WTC11 (cell line): Measurements from ENCODE around the gene NFS1. TPM values are rescaled to one million over a fixed set of nuclear protein-coding genes. Genes with fewer than 3 reads are reported as not detected.

Source experiments
- ATAC-seq: fragments of 200-7000 bp; cut with Tn5 transposase; 2 replicates; pipeline ENCODE4 v1.10.0; 2021; ENCODE audit warnings: mild to moderate bottlenecking, moderate library complexity
- CTCF ChIA-PET: fragments of 300-600 bp; sonication (Branson Sonifier 250); formaldehyde crosslinking; loops from one replicate; lab custom pipeline; 2021; ENCODE audit warnings: antibody characterized with exemption; lab: Charles Lee
- POLR2A ChIA-PET: fragments of 350-600 bp; sonication (Branson Sonifier 250); formaldehyde crosslinking; loops from one replicate; lab custom pipeline; 2021; ENCODE audit warnings: antibody characterized with exemption; lab: Charles Lee
- DNase-seq: peaks from one replicate; pipeline ENCODE4 v3.0.0; 2021; ENCODE audit warnings: low spot score
- H3K27ac Mint-ChIP-seq: 2 replicates; pipeline ENCODE4 v1.8.0; 2021; ENCODE audit warnings: mixed read lengths
- H3K27me3 Mint-ChIP-seq: 2 replicates; pipeline ENCODE4 v1.8.0; 2021; ENCODE audit warnings: low read depth, mild to moderate bottlenecking, moderate library complexity, mixed read lengths
- H3K36me3 Mint-ChIP-seq: 2 replicates; pipeline ENCODE4 v1.8.0; 2021; ENCODE audit warnings: mixed read lengths
- H3K4me1 Mint-ChIP-seq: 2 replicates; pipeline ENCODE4 v1.8.0; 2022; ENCODE audit warnings: mixed read lengths
- H3K4me3 Mint-ChIP-seq: 2 replicates; pipeline ENCODE4 v1.8.0; 2021; ENCODE audit warnings: mild to moderate bottlenecking, moderate library complexity, mixed read lengths
- H3K9me3 Mint-ChIP-seq: 2 replicates; pipeline ENCODE4 v1.8.0; 2021; ENCODE audit warnings: mixed read lengths
- AR ChIP-seq: fragments of 250-450 bp; sonication (Bioruptor Pico); IDR thresholded peaks from 2 replicates; pipeline ENCODE4 v1.9.0; 2021; ENCODE audit warnings: mild to moderate bottlenecking
- ATF1 ChIP-seq: sonication (generic); formaldehyde crosslinking; IDR thresholded peaks from 2 replicates; pipeline ENCODE4 v1.8.1; 2023; ENCODE audit warnings: mild to moderate bottlenecking, moderate library complexity, missing genetic modification reagents
- ATF3 ChIP-seq: sonication (generic); formaldehyde crosslinking; conservative IDR thresholded peaks from 2 replicates; pipeline ENCODE4 v1.8.1; 2022; ENCODE audit warnings: mild to moderate bottlenecking, missing genetic modification reagents
- ELF4 ChIP-seq: sonication (generic); formaldehyde crosslinking; IDR thresholded peaks from 2 replicates; pipeline ENCODE4 v1.8.1; 2022; ENCODE audit warnings: low read depth, mild to moderate bottlenecking, moderate library complexity, missing genetic modification reagents
- ERG ChIP-seq: fragments of 250-450 bp; sonication (Bioruptor Pico); IDR thresholded peaks from 2 replicates; pipeline ENCODE4 v1.8.0; 2021; ENCODE audit warnings: mild to moderate bottlenecking
- FOXJ3 ChIP-seq: sonication (generic); formaldehyde crosslinking; IDR thresholded peaks from 2 replicates; pipeline ENCODE4 v1.9.0; 2021; ENCODE audit warnings: missing genetic modification reagents, mild to moderate bottlenecking, borderline replicate concordance
- FOXP4 ChIP-seq: sonication (generic); formaldehyde crosslinking; IDR thresholded peaks from 2 replicates; pipeline ENCODE4 v1.8.0; 2022; ENCODE audit warnings: mild to moderate bottlenecking, missing genetic modification reagents
- HMGA2 ChIP-seq: fragments of 250-450 bp; sonication (Bioruptor Pico); IDR thresholded peaks from 2 replicates; pipeline ENCODE4 v1.4.0; 2021; ENCODE audit warnings: mild to moderate bottlenecking, moderate library complexity
- IRF1 ChIP-seq: sonication (generic); formaldehyde crosslinking; IDR thresholded peaks from 2 replicates; pipeline ENCODE4 v1.8.0; 2023; ENCODE audit warnings: missing genetic modification reagents
- NFATC4 ChIP-seq: fragments of 250-450 bp; sonication (Bioruptor Pico); IDR thresholded peaks from 2 replicates; pipeline ENCODE4 v1.9.0; 2021; ENCODE audit warnings: mild to moderate bottlenecking
- NFYB ChIP-seq: sonication (generic); formaldehyde crosslinking; conservative IDR thresholded peaks from 2 replicates; pipeline ENCODE4 v1.8.0; 2022; ENCODE audit warnings: low read depth, missing genetic modification reagents
- NR1H2 ChIP-seq: sonication (generic); formaldehyde crosslinking; IDR thresholded peaks from 2 replicates; pipeline ENCODE4 v1.9.0; 2021; ENCODE audit warnings: mild to moderate bottlenecking, moderate library complexity, missing genetic modification reagents
- PRDM15 ChIP-seq: sonication (generic); formaldehyde crosslinking; IDR thresholded peaks from 2 replicates; pipeline ENCODE4 v1.8.0; 2022; ENCODE audit warnings: missing genetic modification reagents
- RORB ChIP-seq: fragments of 250-450 bp; sonication (Bioruptor Pico); IDR thresholded peaks from 2 replicates; pipeline ENCODE4 v1.9.0; 2021; ENCODE audit warnings: mild to moderate bottlenecking
- SOX15 ChIP-seq: fragments of 250-450 bp; sonication (Bioruptor Pico); IDR thresholded peaks from 2 replicates; pipeline ENCODE4 v1.9.0; 2021; ENCODE audit warnings: mild to moderate bottlenecking
- ZNF281 ChIP-seq: sonication (generic); formaldehyde crosslinking; IDR thresholded peaks from 2 replicates; pipeline ENCODE4 v1.8.0; 2023; ENCODE audit warnings: mild to moderate bottlenecking, missing genetic modification reagents
- ZNF396 ChIP-seq: fragments of 250-450 bp; sonication (Bioruptor Pico); IDR thresholded peaks from 2 replicates; pipeline ENCODE4 v1.8.0; 2021; ENCODE audit warnings: mild to moderate bottlenecking, moderate library complexity, borderline replicate concordance
- ZNF425 ChIP-seq: fragments of 250-450 bp; sonication (Bioruptor Pico); conservative IDR thresholded peaks from 2 replicates; pipeline ENCODE4 v1.9.0; 2021; ENCODE audit warnings: mild to moderate bottlenecking
- ZNF671 ChIP-seq: fragments of 250-450 bp; sonication (Bioruptor Pico); IDR thresholded peaks from 2 replicates; pipeline ENCODE4 v1.8.0; 2021; ENCODE audit warnings: mild to moderate bottlenecking
- total RNA-seq: library from RNA; stranded (reverse); gene quantifications from 3 replicates; pipeline ENCODE4 v1.2.3, GENCODE V29; 2021

Gene NFS1
- total RNA-seq, 1 experiment from 2014 or later, result 36.1 TPM

GRCh38 chr20:35648836-35649235 is 50.3 kb downstream of the NFS1 start (continued):
- TF ChIP-seq ZNF281, result no peak
- TF ChIP-seq ZNF396 (CRISPR knock-in tag), result no peak
- TF ChIP-seq IRF1, result no peak
- no peak for TF ChIP-seq RORB (CRISPR knock-in tag)
- TF ChIP-seq ERG (CRISPR knock-in tag), result no peak
- no peak for TF ChIP-seq NR1H2
- TF ChIP-seq NFATC4 (CRISPR knock-in tag), result no peak
- TF ChIP-seq FOXP4, result no peak
- no peak for TF ChIP-seq ATF3
- TF ChIP-seq, all 79 proteins: peak for 0

GRCh38 chr20:35644806-35645205 is 54.3 kb downstream of the NFS1 start:
- peak overlapping the region; percentile 29; the same call in 1 of the 2 replicates for H3K27ac Mint-ChIP-seq
- peaks cover 33% of the 10 kb centered on the region for H3K4me1 Mint-ChIP-seq
- H3K9me3 Mint-ChIP-seq, result no peaks in the 10 kb centered on the region
- ATAC-seq, result no peak
- peaks cover 16% of the 10 kb centered on the region; the same call in 1 of the 2 replicates for H3K36me3 Mint-ChIP-seq
- ChIA-PET POLR2A (no interaction called here), CTCF (interaction anchor here (1.1 kb wide), 1 partner anchor 25 kb away, joined by 4 read pairs; no protein-coding TSS in a partner anchor)
- DNase-seq, result no peak
- no peaks in the 10 kb centered on the region for H3K27me3 Mint-ChIP-seq
- TF ChIP-seq PRDM15 (CRISPR knock-in tag) (no peak), NFYB (CRISPR knock-in tag) (no peak), ATF1 (CRISPR knock-in tag) (no peak), FOXJ3 (CRISPR knock-in tag) (no peak), ZNF425 (CRISPR knock-in tag) (no peak), AR (CRISPR knock-in tag) (no peak; the same call in 1 of the 2 replicates), SOX15 (CRISPR knock-in tag) (no peak), ZNF671 (CRISPR knock-in tag) (no peak), HMGA2 (CRISPR knock-in tag) (no peak), ELF4 (CRISPR knock-in tag) (no peak)
- no peak overlapping the region for H3K4me3 Mint-ChIP-seq
